Activated naive CD4-positive, alpha-beta T cell treated with anti-CD3 and anti-CD28 coated beads, Interleukin-2, amount 10 ng/mL, durations not matched to agents 7 days and 5 days (primary cell): ENCODE results near the gene FUT7.

ENCODE experiments used
- CTCF ChIA-PET: fragments of 350-600 bp; sonication (Branson Sonifier 250); formaldehyde crosslinking; loops from one replicate; lab custom pipeline; 2021; ENCODE audit warnings: antibody characterized with exemption; lab: Charles Lee
- DNase-seq: peaks from one replicate; pipeline ENCODE4 v3.0.0-alpha.2; 2020
- H3K27ac Mint-ChIP-seq: one replicate; pipeline ENCODE4 v1.8.0; 2021; ENCODE audit warnings: mild to moderate bottlenecking, moderate library complexity, mixed read lengths
- H3K27me3 Mint-ChIP-seq: one replicate; pipeline ENCODE4 v1.8.0; 2021; ENCODE audit warnings: mild to moderate bottlenecking, mixed read lengths
- H3K36me3 Mint-ChIP-seq: one replicate; pipeline ENCODE4 v1.8.0; 2021; ENCODE audit warnings: mixed read lengths
- H3K4me1 Mint-ChIP-seq: one replicate; pipeline ENCODE4 v1.8.0; 2021; ENCODE audit warnings: mixed read lengths
- H3K4me3 Mint-ChIP-seq: one replicate; pipeline ENCODE4 v1.8.0; 2021; ENCODE audit warnings: mild to moderate bottlenecking, moderate library complexity, mixed read lengths
- H3K9me3 Mint-ChIP-seq: one replicate; pipeline ENCODE4 v1.8.0; 2021; ENCODE audit warnings: mixed read lengths

FUT7 gene

DNA sequence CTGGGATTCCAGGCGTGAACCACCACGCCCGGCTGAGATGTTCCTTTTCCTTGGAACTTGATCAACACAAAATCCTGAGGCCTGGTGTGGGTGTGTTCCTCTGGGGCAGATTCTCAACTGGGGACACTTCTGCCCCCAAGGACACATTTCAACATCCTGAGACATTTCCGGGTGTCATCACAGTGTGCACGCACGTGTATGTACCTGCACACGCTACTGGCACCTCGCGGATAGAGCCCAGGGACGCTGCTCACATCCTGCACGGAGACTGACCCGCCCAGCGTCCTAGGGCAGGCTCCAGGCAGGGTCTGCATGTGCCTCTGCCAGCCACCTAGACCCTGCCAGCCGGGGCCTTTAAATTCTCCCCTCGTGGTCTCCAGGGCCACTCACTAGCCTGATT lies 30.5 kb upstream of the FUT7 start:
- H3K27me3 Mint-ChIP-seq = peaks cover 20% of the 10 kb centered on the region
- H3K4me3 Mint-ChIP-seq = no peak overlapping the region
- CTCF ChIA-PET = interaction anchor here (1.8 to 9.6 kb wide), 2 partner anchors 14 to 28 kb away, joined by 7 to 103 read pairs; partner anchors contain the start of gene NPDC1
- H3K4me1 Mint-ChIP-seq = no peaks in the 10 kb centered on the region
- no peak overlapping the region for H3K27ac Mint-ChIP-seq
- no peak for DNase-seq
- peaks cover 6% of the 10 kb centered on the region for H3K36me3 Mint-ChIP-seq
- H3K9me3 Mint-ChIP-seq = no peaks in the 10 kb centered on the region

DNA sequence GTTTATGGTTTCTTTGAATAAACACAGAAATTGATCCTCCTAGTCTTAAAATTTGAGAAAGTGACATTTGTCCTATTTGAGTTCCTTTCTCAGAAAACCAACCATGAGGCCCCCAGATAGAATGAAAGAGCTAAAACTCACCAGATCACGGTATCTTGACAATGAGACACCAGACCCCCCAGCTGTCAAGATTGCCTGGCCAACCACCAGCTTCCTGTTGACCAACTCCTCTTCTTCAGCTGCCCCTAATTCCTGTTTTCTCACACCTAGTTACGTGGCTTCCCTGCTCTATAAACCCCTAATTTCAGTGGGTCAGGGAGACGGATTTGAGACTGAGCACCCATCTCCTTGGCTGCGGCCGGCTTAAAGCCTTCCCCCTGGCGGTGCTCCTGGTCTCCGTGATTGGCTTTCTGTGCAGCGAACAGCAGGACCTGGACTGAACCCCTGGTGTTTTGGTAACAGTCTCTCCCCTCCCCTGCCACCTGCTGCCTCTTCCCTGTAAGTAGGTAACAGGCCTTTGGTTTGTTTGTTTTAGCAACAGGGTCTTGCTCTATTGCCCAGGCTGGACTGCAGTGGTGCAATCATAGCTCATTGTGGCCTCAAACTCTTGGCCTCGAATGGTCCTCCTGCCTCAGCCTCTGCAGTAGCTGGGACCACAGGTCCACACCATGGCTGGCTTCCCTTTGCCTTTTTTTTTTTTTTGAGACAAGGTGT lies 26.8 kb upstream of the FUT7 start:
- no peaks in the 10 kb centered on the region for H3K36me3 Mint-ChIP-seq
- H3K27me3 Mint-ChIP-seq = peaks cover 51% of the 10 kb centered on the region
- H3K4me3 Mint-ChIP-seq = no peak overlapping the region
- no peaks in the 10 kb centered on the region for H3K4me1 Mint-ChIP-seq
- CTCF ChIA-PET = interaction anchor here (0.9 to 1.2 kb wide), 4 partner anchors 9 to 24 kb away, joined by 3 to 4 read pairs (median 4); no protein-coding TSS in a partner anchor
- no peak for DNase-seq
- no peak overlapping the region for H3K27ac Mint-ChIP-seq
- H3K9me3 Mint-ChIP-seq = no peaks in the 10 kb centered on the region

DNA sequence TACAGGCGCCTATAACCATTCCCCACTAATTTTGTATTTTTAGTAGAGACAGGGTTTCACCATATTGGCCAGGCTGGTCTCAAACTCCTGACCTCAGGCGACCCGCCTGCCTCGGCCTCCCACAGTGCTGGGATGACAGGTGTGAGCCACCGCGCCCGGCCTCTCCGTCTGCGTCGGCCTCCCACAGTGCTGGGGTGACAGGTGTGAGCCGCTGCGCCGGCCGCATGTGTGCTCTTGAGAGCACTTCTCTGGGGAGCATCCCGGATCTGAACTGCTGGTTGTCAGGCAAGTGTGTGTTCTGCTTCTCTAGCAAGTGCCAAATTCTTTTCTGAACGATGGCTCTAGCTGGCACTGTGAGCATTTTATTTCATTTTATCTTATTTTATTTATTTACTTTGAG lies 25.7 kb upstream of the FUT7 start:
- H3K4me1 Mint-ChIP-seq = no peaks in the 10 kb centered on the region
- CTCF ChIA-PET = interaction anchor here (1.6 kb wide), 1 partner anchor 11 kb away, joined by 5 read pairs; no protein-coding TSS in a partner anchor
- no peaks in the 10 kb centered on the region for H3K36me3 Mint-ChIP-seq
- H3K27me3 Mint-ChIP-seq = peaks cover 59% of the 10 kb centered on the region
- DNase-seq = no peak
- H3K4me3 Mint-ChIP-seq = no peak overlapping the region
- no peak overlapping the region for H3K27ac Mint-ChIP-seq
- no peaks in the 10 kb centered on the region for H3K9me3 Mint-ChIP-seq

DNA sequence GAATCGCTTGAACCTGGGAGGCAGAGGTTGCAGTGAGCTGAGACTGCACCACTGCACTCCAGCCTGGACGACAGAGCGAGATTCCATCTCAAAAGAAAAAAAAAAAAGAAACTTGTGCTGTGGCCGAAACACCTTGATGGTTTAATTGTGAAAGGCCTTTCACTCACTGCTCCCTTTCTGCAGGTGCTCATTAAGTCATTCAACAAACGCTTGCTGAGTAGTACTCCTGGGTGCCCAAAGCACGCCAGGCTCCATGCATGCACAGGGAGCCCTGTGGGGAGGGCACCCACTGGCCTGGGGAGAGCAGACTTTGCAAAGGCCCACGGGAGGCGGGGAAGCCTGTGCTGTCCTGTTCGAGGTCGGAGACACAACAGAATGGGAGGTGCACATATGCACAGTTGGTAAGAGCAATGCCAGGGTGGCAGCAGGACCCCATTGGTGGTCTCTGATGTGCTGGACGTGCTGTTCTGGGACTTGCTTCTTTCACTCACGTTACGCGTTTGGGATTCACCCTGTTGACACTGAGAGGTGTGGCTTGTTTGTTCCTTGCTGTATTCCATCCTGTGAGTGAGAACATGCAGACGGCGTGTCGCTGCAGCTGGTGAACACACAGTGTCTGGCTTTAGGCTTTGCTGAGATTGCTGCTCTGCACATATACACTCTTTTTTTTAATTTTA lies 25.0 kb upstream of the FUT7 start:
- DNase-seq = no peak
- H3K9me3 Mint-ChIP-seq = no peaks in the 10 kb centered on the region
- no peaks in the 10 kb centered on the region for H3K4me1 Mint-ChIP-seq
- no peaks in the 10 kb centered on the region for H3K36me3 Mint-ChIP-seq
- H3K4me3 Mint-ChIP-seq = no peak overlapping the region
- no peak overlapping the region for H3K27ac Mint-ChIP-seq
- CTCF ChIA-PET = interaction anchor here (1.4 to 1.8 kb wide), 4 partner anchors 7 to 12 kb away, joined by 4 to 8 read pairs (median 6); no protein-coding TSS in a partner anchor
- peaks cover 66% of the 10 kb centered on the region for H3K27me3 Mint-ChIP-seq

DNA sequence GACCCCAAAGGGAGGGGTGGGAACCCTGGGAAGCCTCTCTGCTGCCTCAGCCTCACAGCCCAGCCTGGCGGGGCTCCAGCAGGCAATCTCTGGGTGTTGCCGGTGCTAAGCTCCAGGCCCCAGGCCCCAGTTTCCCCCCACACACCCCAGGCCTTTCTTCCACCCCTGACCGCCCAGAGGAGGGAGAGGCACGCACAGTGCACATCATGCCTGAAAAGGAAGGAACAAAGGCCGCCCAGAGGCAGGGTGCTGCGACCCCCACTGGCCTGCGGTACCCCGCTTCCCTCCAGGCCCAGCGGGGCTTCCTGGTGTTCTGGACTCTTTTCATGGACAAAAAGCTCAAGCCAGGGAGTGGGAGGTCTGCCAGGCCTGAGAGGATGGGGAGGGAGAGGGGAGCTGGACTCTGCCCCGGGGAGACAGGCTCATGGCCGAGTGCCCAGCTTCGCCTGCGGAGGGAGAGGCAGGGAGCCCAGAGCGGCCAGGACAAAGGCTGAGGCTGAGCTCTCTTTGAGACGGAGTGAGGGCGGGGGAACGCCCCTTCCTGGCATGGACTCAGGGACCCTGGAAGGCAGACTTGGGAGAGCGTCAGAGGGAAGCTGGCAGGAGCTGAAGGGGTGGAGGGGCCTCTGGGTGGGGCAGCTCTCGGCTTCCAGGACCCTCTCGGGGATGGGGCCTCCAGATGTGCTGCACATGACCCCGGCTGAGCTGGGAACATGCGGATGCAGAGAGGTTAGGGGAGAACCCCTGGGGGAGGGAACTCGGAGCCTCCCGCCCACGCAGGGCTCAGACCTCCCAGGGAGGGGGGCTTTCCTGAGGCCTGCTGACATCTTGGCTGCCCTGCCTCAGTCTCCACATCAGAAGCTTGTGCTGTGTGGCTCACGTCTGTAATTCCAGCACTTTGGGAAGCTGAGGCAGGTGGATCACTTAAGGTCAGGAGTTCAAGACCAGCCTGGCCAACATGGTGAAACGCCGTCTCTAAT lies 23.8 kb upstream of the FUT7 start:
- H3K36me3 Mint-ChIP-seq = no peaks in the 10 kb centered on the region
- H3K27ac Mint-ChIP-seq = no peak overlapping the region
- no peak overlapping the region for H3K4me3 Mint-ChIP-seq
- CTCF ChIA-PET = interaction anchor here (1.0 to 1.8 kb wide), 6 partner anchors 8 to 26 kb away, joined by 3 to 8 read pairs (median 6); partner anchors contain the start of gene NPDC1
- H3K27me3 Mint-ChIP-seq = peaks cover 78% of the 10 kb centered on the region
- no peak for DNase-seq
- no peaks in the 10 kb centered on the region for H3K9me3 Mint-ChIP-seq
- no peaks in the 10 kb centered on the region for H3K4me1 Mint-ChIP-seq

DNA sequence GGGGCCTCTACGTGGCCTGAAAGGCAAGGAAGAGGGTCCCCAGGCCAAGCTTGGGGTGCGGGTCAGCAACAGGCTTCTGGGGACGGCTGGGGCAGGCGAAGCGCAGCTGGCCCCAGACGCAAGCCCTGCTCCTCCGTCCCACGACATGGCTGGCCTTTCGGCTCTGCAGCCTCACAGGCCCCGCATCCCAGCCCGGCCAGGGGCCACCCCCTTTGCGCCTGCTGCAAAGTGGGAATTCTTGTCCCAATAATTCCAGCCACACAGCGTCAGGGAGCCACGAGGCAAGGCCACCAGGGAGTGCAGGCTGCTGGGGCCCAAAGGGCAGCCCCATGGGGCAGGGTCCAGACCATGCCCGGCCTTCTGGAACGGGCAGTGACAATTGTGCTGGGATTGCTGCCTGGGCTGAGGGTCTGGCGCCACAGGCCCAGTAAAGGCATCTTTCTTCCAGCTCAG lies 23.1 kb upstream of the FUT7 start:
- CTCF ChIA-PET = interaction anchor here (1.2 to 1.8 kb wide), 5 partner anchors 8 to 26 kb away, joined by 4 to 8 read pairs (median 6); partner anchors contain the start of gene NPDC1
- Mint-ChIP-seq H3K4me1 (peaks cover under 1% of the 10 kb centered on the region), H3K9me3 (no peaks in the 10 kb centered on the region), H3K4me3 (no peak overlapping the region), H3K27ac (no peak overlapping the region), H3K36me3 (no peaks in the 10 kb centered on the region), H3K27me3 (peaks cover 85% of the 10 kb centered on the region)
- no peak for DNase-seq

DNA sequence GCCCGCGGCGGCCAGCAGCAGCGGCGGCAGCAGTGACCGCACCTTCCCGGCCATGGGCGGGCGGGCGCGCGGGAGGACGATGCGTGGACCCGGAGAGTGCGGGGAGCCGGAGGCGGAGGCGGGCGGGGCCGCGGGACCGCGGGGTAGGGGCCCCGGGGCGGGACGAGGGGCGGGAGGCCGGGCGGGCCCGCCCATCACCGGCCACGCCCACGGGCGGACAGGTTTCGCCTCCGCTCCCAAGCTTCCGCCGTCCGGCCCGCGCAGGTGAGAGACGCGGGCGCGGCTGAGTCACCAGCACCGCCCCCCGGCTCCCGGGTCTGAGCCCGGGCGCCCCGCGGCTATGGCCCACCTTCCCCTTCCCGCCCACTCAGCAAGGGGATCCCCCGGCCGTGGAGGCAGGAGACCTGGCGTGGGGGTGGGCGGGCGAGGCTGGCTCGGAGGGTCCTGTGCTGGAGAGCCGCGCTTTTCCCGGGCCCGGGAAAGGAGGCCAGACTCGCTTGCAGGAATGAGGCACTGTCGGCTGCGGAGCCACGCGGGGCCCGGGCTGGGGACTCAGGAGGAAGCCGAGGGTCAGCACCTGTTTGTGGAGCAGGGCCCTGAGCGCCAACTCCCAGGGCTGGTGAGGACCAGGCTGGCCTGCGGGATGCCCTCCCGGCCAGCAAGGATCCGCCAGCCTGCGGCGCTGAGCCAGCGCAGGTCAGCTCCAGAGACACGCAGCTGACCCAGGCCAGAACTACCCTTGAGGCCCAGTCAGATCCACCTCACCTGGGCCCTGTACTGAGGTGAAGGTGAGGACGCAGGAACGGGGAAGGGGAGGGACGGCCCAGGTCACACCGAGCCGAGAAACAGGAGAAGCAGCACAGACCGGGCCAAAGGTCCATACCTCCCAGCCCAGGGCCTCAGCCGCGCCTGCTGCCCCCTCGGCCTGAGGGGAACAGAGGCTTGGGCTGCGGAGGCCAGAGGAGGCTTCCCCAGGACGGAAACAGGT lies 22.4 kb upstream of the FUT7 start, which contains the start of gene ENTPD2:
Gene ENTPD2 (minus strand): TSS at position 118 of the 988 bp plus-strand sequence. CDS start 64 bp downstream, at position 54.
- no peak within 1 kb of the TSS for H3K4me3 Mint-ChIP-seq
- DNase-seq = peak; percentile 69
- H3K9me3 Mint-ChIP-seq = no peaks in the 10 kb centered on the region
- H3K36me3 Mint-ChIP-seq = no peaks in the 10 kb centered on the region
- H3K4me1 Mint-ChIP-seq = peaks cover 6% of the 10 kb centered on the region
- H3K27me3 Mint-ChIP-seq = peaks cover 89% of the 10 kb centered on the region
- H3K27ac Mint-ChIP-seq = no peak within 1 kb of the TSS
- CTCF ChIA-PET = interaction anchor here (1.7 kb wide), 1 partner anchor 8 kb away, joined by 5 read pairs; the partner anchor contains the start of gene NPDC1

DNA sequence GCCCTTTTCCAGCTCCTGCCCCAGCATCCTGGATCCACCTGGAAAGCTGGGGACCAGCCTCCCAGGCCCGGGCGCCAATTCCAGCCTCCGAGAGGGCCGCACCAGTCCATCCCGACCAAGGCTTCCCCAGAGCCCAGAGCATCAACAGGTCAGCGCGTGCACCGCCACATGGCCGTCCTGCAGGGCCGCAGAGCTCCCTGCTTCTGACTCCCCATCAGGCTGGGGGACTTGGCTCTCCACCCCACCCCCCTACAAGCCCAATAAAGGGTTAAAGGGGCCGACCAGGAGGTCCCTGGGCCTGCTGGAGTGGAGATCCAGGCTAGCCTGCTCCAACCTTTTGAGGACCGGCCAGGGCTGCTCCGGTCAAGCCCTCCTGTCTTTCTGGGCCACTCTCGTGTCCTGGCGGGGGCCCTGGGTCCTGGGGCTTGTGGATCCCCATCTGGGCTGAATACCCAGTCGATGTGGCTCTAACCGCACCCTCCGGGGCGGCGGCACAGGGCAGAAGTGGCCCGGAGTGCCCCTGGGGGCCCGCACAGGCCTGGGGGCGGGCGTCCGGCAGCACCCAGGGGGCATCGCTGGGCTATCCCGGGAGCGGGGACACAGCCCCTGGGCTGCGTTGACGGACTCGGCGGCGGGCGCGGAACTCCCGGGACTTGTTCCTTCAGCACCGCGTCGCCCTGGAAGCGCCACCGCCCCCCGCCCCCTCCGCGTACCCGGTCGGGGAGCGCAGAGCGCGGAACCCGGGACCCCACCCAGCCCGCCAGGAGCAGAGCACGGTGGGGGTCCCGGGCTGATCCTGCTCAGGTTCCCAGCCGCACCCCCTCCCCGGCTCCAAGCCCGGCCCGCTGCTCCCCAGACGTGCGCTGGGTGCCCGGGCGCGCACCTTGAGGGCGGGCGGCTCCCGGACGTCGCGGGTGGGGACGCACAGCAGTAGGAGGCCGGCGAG lies 21.4 kb upstream of the FUT7 start:
- Mint-ChIP-seq H3K4me3 (no peak overlapping the region), H3K9me3 (no peaks in the 10 kb centered on the region), H3K27ac (no peak overlapping the region), H3K4me1 (peaks cover 6% of the 10 kb centered on the region), H3K27me3 (peaks cover 91% of the 10 kb centered on the region), H3K36me3 (no peaks in the 10 kb centered on the region)
- no peak for DNase-seq
- CTCF ChIA-PET = interaction anchor here (0.6 to 2.1 kb wide), 6 partner anchors 11 to 183 kb away, joined by 3 to 11 read pairs (median 3); no protein-coding TSS in a partner anchor

DNA sequence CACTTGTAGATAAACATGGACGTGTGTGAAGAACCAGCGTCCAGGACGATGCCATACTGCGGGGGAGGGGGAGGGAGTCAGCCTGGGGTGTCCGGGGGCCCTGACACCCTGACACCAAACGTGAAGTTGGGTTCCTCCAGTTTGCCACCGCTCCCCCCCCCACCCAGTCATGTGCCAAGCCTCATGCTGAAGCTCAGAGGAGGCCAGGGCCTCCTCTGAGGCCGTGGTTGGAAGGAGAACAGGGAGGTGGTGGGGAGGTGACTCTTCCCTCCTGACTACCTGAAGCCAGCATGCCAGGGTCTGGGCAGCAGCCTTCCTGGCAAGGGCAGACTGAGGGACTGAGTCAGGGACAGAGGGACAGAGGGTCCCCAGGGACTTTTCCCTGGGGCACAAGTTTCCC lies 20.4 kb upstream of the FUT7 start:
- CTCF ChIA-PET = interaction anchor here (0.9 to 2.1 kb wide), 5 partner anchors 12 to 184 kb away, joined by 3 to 11 read pairs (median 3); no protein-coding TSS in a partner anchor
- peaks cover 6% of the 10 kb centered on the region for H3K4me1 Mint-ChIP-seq
- H3K4me3 Mint-ChIP-seq = no peak overlapping the region
- no peak overlapping the region for H3K27ac Mint-ChIP-seq
- H3K36me3 Mint-ChIP-seq = no peaks in the 10 kb centered on the region
- no peak for DNase-seq
- peaks cover 91% of the 10 kb centered on the region for H3K27me3 Mint-ChIP-seq
- no peaks in the 10 kb centered on the region for H3K9me3 Mint-ChIP-seq

DNA sequence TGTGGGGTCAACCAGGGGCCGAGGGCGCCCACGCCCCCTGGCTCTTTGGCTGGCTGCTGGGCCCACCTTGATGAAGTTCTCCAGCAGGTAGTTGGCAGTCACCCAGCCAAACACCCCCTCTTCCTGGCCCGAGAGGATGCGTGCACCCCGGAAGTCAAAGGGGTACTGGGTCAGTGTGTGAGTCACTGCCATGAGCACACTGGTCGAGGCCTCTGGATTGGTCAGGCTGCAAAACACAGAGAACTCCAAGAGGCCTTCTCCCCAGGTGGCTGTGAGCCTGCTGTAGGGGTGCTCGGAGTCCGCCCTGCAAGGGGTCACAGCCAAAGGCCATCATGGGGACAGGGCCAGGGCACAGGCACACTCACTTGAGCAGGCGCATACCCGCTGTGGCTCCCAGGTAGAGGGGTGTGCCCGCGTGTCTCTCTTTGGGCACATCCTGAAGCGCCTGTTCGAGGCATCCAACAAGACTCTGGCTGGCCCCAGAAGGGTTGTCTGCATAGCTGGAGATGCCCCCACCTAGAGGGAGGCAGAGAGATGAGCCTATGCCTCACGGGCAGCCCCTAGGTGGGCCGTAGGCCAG lies 19.3 kb upstream of the FUT7 start:
- H3K4me1 Mint-ChIP-seq = peaks cover 12% of the 10 kb centered on the region
- H3K27me3 Mint-ChIP-seq = peaks cover 92% of the 10 kb centered on the region
- H3K27ac Mint-ChIP-seq = no peak overlapping the region
- CTCF ChIA-PET = interaction anchor here (0.6 to 5.4 kb wide), 3 partner anchors 13 to 16 kb away, joined by 3 to 103 read pairs (median 11); partner anchors contain the start of gene SAPCD2
- DNase-seq = no peak
- no peaks in the 10 kb centered on the region for H3K36me3 Mint-ChIP-seq
- H3K4me3 Mint-ChIP-seq = no peak overlapping the region
- no peaks in the 10 kb centered on the region for H3K9me3 Mint-ChIP-seq

DNA sequence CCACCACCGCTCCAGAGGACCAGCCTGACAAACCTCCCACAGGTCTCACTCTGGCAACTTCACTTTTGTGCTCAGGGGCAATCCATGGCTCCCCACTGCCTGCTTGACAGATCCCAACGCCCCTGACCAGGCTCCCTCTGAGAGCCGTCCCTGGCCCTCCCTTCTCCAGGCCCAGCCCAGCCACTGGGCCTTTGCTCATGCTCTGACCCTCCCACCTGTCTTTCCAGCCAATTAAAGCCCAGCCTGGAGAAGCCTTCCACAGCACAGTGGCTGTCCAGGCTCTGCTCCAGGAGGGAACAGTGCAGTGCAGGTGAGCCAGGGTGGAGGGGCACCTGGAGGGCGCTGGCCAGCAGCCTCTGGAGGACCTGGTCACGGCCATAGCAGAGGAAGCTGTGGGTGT lies 18.7 kb upstream of the FUT7 start:
- Mint-ChIP-seq H3K4me1 (peaks cover 12% of the 10 kb centered on the region), H3K27ac (no peak overlapping the region), H3K9me3 (no peaks in the 10 kb centered on the region), H3K4me3 (no peak overlapping the region), H3K36me3 (no peaks in the 10 kb centered on the region), H3K27me3 (peaks cover 92% of the 10 kb centered on the region)
- no peak for DNase-seq
- CTCF ChIA-PET = interaction anchor here (0.7 to 5.4 kb wide), 4 partner anchors 17 to 102 kb away, joined by 3 to 103 read pairs (median 6); partner anchors contain the start of genes MAN1B1 and SAPCD2
